HG02571 (cell line): ENCODE data around the gene KRTAP9-9.
"Not testable (repeated sequence)": the region's sequence is repeated elsewhere in the genome, so short reads cannot be mapped to it uniquely, and the experiment has no call there.

Source experiments
- ATAC-seq: cut with Tn5 transposase; IDR thresholded peaks from one replicate; pipeline ENCODE4 v1.9.1; 2021; ENCODE audit warnings: mild to moderate bottlenecking, moderate library complexity; ENCODE audit not compliant: unreplicated experiment

The KRTAP9-9 gene

DNA sequence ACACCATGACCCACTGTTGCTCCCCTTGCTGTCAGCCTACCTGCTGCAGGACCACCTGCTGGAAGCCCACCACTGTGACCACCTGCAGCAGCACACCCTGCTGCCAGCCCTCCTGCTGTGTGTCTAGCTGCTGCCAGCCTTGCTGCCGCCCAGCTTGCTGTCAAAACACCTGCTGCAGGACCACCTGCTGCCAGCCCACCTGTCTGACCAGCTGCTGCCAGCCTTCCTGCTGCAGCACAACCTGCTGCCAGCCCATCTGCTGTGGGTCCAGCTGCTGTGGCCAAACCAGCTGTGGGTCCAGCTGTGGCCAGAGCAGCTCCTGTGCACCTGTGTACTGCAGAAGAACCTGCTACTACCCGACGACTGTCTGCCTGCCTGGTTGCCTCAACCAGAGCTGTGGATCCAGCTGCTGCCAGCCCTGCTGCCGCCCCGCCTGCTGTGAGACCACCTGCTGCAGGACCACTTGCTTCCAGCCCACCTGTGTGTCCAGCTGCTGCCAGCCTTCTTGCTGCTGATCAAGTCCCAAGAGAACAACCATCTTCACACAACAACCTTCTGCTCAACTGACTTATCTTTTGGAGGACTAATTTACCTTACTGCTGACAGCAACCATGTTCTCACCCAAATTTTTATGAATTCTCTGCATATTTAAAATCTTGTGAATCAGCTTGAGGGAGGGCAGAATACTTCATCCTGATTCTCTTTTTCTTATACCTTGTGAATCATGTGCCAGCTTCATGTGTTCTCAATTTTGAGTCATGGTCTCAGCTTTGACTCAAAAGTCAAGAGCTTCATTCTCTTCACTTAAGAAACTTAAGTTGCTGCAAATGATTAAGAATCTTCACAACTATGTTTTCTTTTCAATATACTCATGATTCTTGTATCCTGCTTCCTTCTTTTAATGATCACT lies at the start of gene KRTAP9-9:
Gene KRTAP9-9 (plus strand): TSS at position 4 of the 910 bp plus-strand sequence.
- ATAC-seq = not testable (repeated sequence)

- no peak for ATAC-seq
Measured at GRCh38 chr17:41211845-41212466, 43.2 kb upstream of the KRTAP9-9 start.

GRCh38 chr17:41212524-41213169 lies 42.5 kb upstream of the KRTAP9-9 start:
- no peak for ATAC-seq

DNA sequence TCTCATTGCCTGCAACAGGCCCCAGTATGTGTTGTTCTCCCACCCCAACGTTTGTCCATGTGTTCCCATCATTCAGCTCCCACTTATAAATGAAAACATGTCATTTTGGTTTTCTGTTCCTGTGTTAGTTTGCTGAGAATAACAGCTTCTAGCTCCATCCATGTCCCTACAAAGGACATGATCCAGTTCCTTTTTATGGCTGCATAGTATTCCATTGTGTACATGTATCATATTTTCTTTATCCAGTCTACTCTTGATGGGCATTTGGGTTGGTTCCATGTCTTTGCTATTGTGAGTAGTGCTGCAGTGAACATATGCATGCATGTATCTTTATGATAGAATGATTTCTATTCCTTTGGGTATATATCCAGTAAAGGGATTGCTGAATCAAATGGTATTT lies 39.5 kb upstream of the KRTAP9-9 start:
- no peak for ATAC-seq

DNA sequence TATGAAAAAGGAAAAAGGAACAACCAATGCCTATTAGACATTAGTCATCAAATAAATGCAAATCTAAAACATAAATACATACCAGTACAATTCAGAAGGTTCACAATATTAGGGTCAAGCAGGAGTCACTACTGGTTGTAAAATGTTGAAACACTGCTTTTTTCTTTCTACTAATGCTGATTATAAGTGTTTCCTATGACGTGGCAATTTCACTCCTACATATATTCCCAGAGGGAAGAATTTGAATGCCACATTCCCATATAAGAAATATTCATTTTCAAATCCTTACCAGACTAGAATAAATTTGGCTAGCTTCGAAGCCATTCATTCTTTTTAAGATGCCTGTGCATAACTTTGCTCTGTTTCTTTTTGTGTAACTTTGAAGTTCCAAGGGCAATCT lies 31.4 kb upstream of the KRTAP9-9 start:
- ATAC-seq = no peak

DNA sequence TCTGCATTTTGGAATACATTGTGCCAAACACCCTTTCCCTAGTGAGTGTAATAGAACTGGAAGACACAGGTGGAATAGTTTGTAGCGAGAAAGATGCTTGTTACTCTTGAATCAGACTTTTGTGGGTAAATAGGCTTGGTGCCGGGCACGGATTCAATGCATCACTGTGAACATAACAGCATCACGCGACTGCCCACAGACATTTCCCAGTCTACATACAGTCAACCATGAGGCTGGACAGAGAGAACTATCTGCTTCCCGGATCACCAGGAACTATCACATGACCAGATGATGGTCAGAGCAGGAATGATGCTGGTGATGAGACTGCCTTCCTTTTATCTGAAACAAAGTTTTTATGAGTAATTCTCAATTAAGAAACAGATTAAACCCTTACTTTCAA lies 29.1 kb upstream of the KRTAP9-9 start:
- no peak for ATAC-seq

DNA sequence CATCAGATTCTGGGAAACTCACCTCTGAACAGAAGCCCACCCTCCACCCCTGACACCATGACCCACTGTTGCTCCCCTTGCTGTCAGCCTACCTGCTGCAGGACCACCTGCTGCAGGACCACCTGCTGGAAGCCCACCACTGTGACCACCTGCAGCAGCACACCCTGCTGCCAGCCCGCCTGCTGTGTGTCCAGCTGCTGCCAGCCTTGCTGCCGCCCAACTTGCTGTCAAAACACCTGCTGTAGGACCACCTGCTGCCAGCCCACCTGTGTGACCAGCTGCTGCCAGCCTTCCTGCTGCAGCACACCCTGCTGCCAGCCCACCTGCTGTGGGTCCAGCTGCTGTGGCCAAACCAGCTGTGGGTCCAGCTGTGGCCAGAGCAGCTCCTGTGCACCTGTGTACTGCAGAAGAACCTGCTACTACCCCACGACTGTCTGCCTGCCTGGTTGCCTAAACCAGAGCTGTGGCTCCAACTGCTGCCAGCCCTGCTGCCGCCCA lies 28.5 kb upstream of the KRTAP9-9 start, which contains the start of gene KRTAP9-2:
Gene KRTAP9-2 (plus strand): TSS at position 51 of the 498 bp plus-strand sequence. CDS start 7 bp downstream, at position 58.
- ATAC-seq = not testable (repeated sequence)

- no peak for ATAC-seq
Measured at GRCh38 chr17:41230094-41230493, 25.1 kb upstream of the KRTAP9-9 start.

DNA sequence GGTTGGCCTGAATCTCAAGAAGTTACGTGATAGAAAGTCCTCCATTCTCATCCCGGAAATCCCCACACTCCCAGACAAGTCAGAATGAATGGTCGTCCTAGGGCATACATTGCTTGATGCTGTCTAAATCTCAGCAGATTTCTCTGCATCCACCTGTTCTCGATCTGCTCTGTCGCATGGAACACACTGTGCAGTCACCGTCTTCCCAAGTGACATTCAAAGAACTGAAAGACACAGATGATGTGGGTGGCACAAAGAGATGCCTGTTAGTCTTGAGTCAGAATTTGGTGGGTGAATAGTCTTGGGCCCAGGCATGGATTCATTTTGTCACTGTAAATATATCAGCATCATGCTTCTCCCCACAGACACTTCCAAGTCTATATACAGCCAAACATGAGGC lies 23.5 kb upstream of the KRTAP9-9 start:
- no peak for ATAC-seq

GRCh38 chr17:41232399-41233105 lies 22.6 kb upstream of the KRTAP9-9 start, which contains the start of gene KRTAP9-3:
Gene KRTAP9-3 (plus strand): TSS chr17:41232449. CDS start chr17:41232502, 53 bp downstream.
- ATAC-seq = not testable (repeated sequence)

GRCh38 chr17:41237116-41237515 lies 18.1 kb upstream of the KRTAP9-9 start:
- not testable (repeated sequence) for ATAC-seq

- not testable (repeated sequence) for ATAC-seq
Measured at GRCh38 chr17:41237949-41238437, 17.2 kb upstream of the KRTAP9-9 start, which contains the start of gene KRTAP9-8. Gene KRTAP9-8 (plus strand): TSS chr17:41237999. CDS start chr17:41238052, 53 bp downstream.

DNA sequence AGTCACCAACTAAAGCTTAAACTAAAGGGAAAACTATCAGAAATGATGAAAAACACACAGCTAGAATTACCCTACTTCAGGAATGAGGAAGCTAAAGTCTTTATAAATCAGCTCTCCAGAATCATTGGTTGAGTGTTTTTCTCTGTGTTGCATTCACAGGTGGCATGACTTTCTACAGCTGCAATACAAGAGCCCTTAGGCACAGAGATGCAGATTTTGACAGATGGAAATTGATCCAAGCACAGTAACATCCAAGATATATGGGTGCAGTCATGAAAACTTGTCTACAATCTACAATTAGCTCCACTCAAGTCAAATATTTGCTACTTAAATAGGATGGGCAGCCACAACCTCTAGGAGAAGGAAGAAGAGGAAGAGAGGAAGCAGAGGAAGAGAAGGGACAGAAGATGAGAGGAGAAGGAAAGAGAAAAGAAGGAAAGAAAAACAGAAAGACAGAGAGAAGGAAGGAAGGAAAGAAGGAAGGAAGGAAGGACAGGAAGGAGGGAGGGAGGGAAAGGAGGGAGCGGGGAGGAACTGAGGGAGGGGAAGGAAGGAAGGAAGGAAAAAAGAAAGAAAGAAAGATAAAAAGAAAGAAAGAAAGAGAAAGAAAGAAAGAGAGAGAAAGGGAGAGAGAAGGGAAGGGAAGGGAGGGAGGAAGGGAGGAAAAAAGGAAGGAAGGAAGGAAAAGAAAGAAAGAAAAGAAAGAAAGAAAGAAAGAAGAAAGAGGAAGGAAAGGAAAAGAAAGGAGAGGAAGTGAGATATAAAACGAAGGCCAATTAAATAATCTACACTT lies 8.0 kb upstream of the KRTAP9-9 start:
- ATAC-seq = not testable (repeated sequence)

GRCh38 chr17:41249637-41250240 lies 5.4 kb upstream of the KRTAP9-9 start, which contains the start of gene KRTAP9-4:
Gene KRTAP9-4 (plus strand): TSS chr17:41249687. CDS start chr17:41249721, 34 bp downstream.
- not testable (repeated sequence) for ATAC-seq

DNA sequence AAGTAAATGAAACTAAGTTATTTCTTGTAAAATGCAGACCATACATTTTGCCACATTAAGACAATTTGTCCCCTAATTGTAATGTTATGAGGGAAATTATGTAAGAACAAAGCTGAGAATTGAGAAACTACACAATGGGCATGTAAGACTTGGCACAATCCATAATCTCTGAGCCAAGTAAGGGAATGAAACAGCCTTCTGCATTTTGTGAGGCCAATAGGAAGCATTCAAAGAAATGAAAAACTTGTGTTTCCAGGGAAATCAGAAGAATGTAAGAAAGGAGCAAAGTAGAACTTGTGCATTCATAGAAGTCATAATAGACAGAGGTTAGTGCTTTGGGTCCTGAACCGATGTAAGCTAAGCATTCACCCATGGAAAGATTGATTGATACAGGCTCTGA lies 3.9 kb upstream of the KRTAP9-9 start:
- ATAC-seq = no peak

- no peak for ATAC-seq
Measured at GRCh38 chr17:41254861-41255260, 323 bp upstream of the KRTAP9-9 start.

- no peak for ATAC-seq
Measured at GRCh38 chr17:41256291-41256685, 1.1 kb downstream of the KRTAP9-9 start.

GRCh38 chr17:41258406-41258805 lies 3.2 kb downstream of the KRTAP9-9 start:
- no peak for ATAC-seq

DNA sequence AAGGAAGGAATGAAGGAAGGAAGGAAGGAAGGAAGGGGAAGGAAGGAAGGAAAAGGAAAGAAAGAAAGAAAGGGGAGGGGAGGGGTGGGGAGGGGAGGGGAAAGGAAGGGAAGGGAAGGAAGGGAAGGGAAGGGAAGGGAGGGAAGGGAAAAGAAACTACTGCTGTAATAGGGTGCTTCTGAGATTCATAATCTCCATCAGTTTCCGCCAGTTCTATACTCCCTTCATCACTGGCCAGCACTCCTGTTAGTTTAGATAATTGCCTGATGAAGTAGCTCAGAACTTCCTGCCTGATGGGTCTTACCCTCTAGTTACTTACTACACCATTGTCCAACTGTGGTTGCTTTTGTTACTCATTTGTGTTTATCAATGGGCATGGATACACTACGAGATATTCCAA lies 8.0 kb downstream of the KRTAP9-9 start:
- no peak for ATAC-seq
